ENCODE measurements around the gene MAN1B1. TPM values are rescaled to one million over a fixed set of nuclear protein-coding genes. Genes with fewer than 3 reads are reported as not detected.
"Not testable (repeated sequence)": the region's sequence is repeated elsewhere in the genome, so short reads cannot be mapped to it uniquely, and the experiment has no call there.

MAN1B1 gene
- polyA plus RNA-seq, 3 donors = 56.7 to 71.5 (median 64.7) TPM

- not testable (repeated sequence) for DNase-seq
Measured at GRCh38 chr9:137122796-137123467, 36.1 kb downstream of the MAN1B1 start.

- no peak for DNase-seq
Measured at GRCh38 chr9:137123468-137123837, 36.7 kb downstream of the MAN1B1 start.

- not testable (repeated sequence) for DNase-seq
Measured at GRCh38 chr9:137123952-137124462, 37.2 kb downstream of the MAN1B1 start.

GRCh38 chr9:137126786-137127185 is 40.0 kb downstream of the MAN1B1 start:
- DNase-seq = no peak

GRCh38 chr9:137127301-137128157 is 40.7 kb downstream of the MAN1B1 start:
- DNase-seq = no peak

GRCh38 chr9:137128158-137128861 is 41.5 kb downstream of the MAN1B1 start:
- DNase-seq = no peak

- DNase-seq = no peak
Measured at GRCh38 chr9:137128862-137129455, 42.2 kb downstream of the MAN1B1 start.

GRCh38 chr9:137129456-137130175 is 42.8 kb downstream of the MAN1B1 start:
- DNase-seq = peak; percentile 86

GRCh38 chr9:137130176-137130755 is 43.5 kb downstream of the MAN1B1 start:
- no peak for DNase-seq

GRCh38 chr9:137134191-137134590 is 47.4 kb downstream of the MAN1B1 start:
- DNase-seq = no peak

GRCh38 chr9:137135154-137135553 is 48.4 kb downstream of the MAN1B1 start:
- DNase-seq = not testable (repeated sequence)

GRCh38 chr9:137136261-137136880 is 49.6 kb downstream of the MAN1B1 start:
- DNase-seq = no peak

- no peak for DNase-seq
Measured at GRCh38 chr9:137136881-137137607, 50.3 kb downstream of the MAN1B1 start.

- DNase-seq = no peak
Measured at GRCh38 chr9:137138058-137138721, 51.4 kb downstream of the MAN1B1 start.

- peak; percentile 57 for DNase-seq
Measured at GRCh38 chr9:137138722-137139467, 52.1 kb downstream of the MAN1B1 start, which contains the start of gene GRIN1. Gene GRIN1, plus strand, starts transcription at chr9:137139154. Its CDS starts 333 bp downstream, at chr9:137139487.

- no peak for DNase-seq
Measured at GRCh38 chr9:137139468-137140150, 52.8 kb downstream of the MAN1B1 start.
